Activated CD4-positive, alpha-beta T cell treated with anti-CD3 and anti-CD28 coated beads, Interleukin-2, amount 50 U/mL, for 24 hours (primary cell): Measurements from ENCODE around the gene NEDD8.
"Not testable (repeated sequence)": the region's sequence is repeated elsewhere in the genome, so short reads cannot be mapped to it uniquely, and the experiment has no call there.

Experiments used
- DNase-seq, 2 donors: peaks; one replicate each; pipeline ENCODE4 v3.0.0-alpha.2; 2020; ENCODE audit warnings: low read depth in 1 of 2, low spot score in 1 of 2

The NEDD8 gene

DNA sequence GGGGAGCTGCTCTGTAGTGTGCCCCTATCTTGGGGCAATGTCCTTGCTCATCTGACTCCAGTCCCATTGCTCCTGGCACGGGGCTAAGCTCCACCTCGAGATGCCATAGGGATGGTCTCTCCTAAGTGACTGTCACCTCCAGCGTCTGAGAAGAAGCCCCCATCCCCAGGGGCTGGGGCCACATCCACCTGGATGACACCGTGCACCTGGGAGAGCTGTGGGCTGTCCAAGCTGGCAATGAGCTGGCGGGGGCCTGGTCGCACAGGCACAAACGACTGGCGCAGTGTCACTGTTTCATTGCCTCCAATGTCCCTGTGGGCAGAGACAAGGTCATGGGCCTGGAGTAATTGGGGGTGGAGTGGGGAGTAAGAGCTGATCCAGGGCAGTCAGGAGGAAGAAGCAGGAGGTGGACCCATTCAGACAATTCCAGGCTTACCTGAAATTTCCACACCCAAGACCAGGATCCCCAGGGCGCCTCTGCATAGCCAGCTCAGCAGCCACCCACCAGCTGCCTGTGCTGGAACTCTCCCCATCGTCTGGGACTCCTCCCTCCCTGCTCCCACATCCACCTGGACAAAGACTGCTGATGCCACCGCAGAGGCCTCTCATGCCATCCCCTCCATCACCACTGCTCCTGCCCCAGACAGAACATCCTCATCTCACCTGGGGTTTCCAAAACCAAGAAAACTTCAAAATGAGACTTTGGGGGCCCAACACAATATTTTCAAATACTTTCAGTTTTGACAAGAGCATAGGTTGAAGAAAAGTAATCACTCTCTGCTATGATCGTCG, 17.3 kb upstream of the NEDD8 start:
- DNase-seq = no peak

DNA sequence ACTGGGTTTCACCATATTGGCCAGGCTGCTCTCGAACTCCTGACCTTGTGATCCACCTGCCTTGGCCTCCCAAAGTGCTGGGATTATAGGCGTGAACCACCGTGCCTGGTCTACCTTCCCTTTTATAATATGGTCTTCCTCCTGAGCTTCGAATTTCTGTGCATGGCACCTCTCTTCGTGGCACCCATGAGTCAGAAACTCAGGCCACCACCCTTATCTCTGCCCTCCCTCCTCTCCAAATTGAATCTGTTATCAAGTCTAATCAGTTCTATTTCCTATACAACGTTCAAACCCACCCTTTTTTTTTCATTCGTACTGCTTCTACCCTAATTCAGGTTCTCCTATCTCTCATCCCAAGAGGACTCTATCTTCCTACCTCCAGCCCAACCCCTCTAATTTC, 15.3 kb upstream of the NEDD8 start:
- no peak for DNase-seq

DNA sequence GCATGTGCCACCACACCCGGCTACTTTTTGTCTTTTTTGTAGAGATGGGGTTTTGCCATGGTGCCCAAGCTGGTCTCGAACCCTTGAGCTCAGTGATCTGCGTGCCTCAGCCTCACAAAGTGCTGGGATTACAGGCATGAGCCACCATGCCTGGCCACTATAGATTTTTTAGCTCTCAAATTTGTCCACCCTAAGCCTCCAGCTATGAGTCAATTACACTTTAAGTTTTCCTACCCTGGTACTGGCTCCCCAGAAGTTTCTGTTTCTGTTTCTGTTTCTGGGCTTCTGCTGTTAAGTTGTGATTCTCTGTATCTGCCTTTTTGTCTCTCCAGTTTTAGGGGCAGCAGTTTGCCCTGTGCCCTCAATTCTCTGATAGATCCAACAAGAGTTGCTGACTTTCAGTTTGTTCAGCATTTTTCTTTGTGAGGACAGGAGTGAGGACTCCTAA, 14.6 kb upstream of the NEDD8 start:
- peak in 1 of 2 donors; percentile 19 for DNase-seq

- not testable (repeated sequence) for DNase-seq
Measured at GRCh38 chr14:24245350-24245749, 13.2 kb upstream of the NEDD8 start.

GRCh38 chr14:24243336-24243836, 11.2 kb upstream of the NEDD8 start:
- DNase-seq = no peak

DNA sequence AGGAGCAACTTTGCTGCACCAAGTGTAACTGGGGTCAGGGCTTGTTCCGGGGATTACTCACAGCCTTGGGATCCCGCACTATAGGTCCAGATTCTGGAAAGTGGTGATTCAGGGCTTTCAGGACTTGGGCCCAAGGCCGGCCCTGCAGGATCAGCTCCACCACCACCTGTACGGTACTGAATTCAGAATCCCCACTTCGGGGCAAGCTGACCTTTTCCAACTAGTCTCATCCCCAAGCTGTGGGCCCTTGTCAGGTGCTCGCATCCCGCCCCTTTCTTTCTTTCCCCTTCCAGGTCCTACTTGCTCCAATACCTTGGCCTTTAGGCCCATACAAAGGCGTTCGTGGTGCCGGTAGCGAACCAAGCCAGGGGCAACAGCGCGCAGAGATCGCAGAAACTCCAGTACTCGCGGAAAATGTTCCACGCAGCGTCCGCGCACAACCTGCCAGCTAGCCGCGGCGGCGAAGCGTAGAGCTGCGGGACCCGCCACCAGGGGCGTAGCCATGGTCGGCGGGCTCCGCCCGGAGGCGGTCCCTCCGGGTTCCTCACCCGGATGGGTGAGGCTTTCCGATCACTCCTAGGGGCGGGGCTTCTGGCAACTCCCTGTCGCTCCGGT, 9.8 kb upstream of the NEDD8 start:
- peak in 1 of 2 donors; percentile 91 for DNase-seq

GRCh38 chr14:24240110-24240918, 8.1 kb upstream of the NEDD8 start:
- no peak for DNase-seq

DNA sequence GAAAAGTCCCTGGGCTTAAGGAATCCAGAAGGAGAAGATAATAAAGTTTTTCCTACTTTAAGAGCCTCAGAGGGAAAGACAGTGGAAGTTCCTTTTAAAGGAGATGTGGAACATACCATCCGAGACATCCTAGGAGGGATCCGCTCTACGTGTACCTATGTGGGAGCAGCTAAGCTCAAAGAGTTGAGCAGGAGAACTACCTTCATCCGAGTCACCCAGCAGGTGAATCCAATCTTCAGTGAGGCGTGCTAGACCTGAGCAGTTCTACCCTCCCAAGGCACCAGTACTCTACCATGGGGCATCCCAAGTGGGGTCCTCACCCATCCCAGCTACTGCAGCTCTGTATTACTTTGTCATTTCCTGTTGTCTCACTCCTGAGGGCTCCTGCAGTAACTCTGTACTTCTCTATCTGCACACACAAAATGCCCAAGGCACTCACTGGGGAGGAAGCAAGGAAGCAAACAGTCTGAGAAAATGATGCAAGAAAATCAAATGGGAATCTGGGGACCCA, 6.4 kb upstream of the NEDD8 start:
- no peak for DNase-seq

GRCh38 chr14:24238123-24238522, 6.0 kb upstream of the NEDD8 start:
- no peak for DNase-seq

- no peak for DNase-seq
Measured at GRCh38 chr14:24237463-24237955, 5.3 kb upstream of the NEDD8 start.

DNA sequence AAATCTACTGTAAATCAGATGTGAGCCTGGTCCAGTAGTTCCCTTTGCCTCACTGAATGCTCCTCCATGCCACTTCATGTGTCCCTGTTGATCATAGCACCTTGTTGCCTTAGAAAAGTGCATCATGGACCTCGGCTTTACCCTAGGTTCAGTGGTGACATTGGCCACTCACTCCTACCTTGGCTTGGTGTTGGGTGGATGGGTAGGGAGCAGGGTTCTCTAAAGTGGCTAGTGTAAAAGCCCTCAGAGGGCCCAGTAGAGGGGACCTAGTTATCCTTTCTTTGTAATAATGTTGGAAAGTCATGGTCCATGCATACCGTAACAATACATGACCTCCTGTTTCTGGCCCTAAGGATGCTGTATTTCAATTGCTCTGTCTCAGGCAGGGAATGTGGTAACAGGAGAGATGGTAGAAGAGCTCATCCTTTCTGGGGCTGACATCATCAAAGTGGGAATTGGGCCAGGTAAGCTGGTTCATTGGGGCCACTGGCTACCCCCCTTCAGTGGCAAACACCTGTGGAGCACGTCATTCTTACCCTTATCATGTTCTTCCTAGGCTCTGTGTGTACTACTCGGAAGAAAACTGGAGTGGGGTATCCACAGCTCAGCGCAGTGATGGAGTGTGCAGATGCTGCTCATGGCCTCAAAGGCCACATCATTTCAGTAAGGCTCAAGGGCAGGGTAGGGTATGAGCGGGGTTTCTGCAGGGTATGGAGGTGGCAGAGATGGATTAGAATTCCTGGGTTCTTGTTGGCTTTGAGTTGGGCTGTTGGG, 4.7 kb upstream of the NEDD8 start:
- DNase-seq = no peak

DNA sequence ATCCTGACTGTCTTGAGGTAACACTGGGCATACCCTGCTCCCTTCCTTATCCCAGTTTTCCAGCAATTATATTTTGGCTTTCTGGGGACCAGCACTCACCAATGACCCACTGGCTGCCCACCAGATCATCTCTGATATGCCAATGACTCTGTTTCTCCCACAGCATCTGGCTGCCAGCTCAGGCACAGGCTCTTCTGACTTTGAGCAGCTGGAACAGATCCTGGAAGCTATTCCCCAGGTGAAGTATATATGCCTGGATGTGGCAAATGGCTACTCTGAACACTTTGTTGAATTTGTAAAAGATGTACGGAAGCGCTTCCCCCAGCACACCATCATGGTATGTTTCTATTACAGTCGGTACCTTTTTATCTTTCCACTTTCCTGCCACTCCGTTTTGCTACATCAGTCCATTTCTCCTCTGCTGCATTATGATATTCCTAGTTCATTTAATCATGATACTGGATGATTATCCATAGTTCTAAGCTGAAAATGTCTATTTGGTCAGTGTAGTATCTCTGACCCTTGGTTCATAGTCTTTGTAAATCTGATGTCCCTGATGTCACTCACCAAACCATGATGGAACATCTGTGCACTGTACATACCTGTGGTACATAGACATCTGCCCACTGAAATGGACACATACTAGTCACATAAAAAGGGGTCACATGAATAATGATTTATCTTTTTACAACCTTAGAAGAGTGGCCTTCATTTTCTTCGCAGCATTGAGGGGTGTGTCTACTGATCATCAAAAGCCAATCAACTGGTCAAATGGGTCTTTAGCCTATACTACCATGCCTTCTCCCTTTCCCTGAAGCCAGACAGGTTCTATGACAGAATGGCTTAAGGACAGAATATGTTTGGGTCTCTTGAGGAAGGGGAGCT, 3.9 kb upstream of the NEDD8 start:
- DNase-seq = no peak

DNA sequence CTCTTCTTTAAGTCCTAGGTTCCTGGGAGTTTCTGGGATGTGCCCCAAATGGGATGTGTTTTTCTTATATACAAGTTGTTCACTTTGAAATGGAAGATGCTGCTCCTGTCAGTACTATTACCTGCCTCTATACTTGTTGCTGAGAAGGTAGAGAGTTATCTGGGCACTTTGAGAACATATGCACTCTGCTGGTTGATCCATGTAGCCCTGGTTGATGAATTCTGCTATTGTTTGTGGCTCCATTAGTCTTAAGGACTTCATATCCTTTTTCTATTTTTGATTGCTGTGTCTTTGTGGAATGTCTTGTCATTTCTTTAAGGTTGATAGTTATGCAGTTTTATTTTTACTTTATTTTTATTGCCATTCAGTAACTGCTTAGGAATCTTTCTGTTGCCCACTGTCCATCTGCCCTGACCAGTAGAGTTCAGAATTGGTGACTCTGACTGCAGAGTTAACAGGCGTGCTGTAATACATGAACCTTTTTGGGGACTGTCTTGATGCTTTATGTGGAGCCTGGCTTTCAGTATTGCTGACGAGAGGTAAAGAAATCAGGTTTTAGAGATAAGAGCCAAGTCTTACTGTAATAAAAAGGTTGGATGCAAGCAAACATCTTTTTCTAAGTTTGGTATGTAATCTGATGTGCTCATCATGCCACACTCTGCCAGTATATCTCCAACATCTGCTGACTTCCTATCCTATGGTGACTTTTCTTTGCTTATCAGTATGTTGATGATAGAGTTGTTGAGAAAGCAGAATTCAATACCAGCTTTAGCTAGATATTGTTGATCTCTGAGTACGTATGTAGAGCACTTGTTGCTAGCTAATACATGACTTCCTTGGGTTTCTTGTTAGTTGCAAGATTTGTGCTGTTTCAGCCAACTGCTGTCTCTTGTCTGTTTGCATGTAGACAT, 2.2 kb upstream of the NEDD8 start:
- no peak for DNase-seq

GRCh38 chr14:24233538-24233866, 1.3 kb upstream of the NEDD8 start:
- DNase-seq = no peak

DNA sequence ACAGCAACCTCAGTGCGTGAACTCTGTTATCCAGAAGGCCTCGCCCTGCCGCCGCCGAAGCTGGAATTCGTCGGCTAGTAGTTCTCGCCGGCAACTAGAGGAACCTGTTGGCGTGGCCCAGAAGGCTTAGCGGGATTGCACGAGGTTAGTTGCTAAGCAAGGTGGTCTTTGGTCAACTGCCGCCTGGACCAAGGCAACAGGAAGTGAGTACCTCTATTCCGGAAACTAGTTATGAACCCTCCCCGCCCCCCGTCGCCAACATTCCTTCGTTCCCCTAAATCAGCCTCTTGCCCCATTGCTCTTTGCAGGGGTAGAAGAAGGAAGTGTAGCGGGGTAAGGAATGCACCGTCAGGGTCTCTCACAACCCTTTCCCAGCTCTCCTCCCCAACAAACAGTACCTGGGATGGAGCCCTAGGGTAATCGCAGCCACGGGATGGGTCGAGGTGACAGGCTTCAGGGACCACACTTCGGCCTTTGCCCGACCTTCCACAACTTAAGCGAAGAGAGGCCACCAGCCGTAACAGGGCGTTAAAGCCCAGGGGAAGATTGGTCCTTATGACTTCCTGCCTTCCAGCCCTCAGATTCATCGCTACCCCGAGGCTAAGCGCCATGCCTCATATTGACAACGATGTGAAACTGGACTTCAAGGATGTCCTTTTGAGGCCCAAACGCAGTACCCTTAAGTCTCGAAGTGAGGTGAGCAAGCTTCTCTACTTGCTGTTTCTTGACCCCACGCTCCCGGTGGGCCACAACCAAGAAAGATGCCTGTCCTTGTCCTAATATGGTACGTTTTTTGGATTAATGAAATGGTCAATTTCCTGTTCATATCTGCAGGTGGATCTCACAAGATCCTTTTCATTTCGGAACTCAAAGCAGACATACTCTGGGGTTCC, 724 bp upstream of the NEDD8 start, which contains the start of gene GMPR2:
Gene GMPR2, plus strand, starts transcription at position 285 of the 893 bp plus-strand sequence. Its CDS starts 325 bp downstream, at position 610.
- no peak for DNase-seq

- DNase-seq = peak in 1 of 2 donors; percentile 15
Measured at GRCh38 chr14:24231263-24232120, 675 bp downstream of the NEDD8 start.

- DNase-seq = no peak
Measured at GRCh38 chr14:24228902-24229301, 3.3 kb downstream of the NEDD8 start.
